ENCODE results near the gene RBM46.
A peak's percentile ranks its signal among the peaks of the same experiment; 100 is the strongest.

RBM46 gene, protein sequence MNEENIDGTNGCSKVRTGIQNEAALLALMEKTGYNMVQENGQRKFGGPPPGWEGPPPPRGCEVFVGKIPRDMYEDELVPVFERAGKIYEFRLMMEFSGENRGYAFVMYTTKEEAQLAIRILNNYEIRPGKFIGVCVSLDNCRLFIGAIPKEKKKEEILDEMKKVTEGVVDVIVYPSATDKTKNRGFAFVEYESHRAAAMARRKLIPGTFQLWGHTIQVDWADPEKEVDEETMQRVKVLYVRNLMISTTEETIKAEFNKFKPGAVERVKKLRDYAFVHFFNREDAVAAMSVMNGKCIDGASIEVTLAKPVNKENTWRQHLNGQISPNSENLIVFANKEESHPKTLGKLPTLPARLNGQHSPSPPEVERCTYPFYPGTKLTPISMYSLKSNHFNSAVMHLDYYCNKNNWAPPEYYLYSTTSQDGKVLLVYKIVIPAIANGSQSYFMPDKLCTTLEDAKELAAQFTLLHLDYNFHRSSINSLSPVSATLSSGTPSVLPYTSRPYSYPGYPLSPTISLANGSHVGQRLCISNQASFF

DNA sequence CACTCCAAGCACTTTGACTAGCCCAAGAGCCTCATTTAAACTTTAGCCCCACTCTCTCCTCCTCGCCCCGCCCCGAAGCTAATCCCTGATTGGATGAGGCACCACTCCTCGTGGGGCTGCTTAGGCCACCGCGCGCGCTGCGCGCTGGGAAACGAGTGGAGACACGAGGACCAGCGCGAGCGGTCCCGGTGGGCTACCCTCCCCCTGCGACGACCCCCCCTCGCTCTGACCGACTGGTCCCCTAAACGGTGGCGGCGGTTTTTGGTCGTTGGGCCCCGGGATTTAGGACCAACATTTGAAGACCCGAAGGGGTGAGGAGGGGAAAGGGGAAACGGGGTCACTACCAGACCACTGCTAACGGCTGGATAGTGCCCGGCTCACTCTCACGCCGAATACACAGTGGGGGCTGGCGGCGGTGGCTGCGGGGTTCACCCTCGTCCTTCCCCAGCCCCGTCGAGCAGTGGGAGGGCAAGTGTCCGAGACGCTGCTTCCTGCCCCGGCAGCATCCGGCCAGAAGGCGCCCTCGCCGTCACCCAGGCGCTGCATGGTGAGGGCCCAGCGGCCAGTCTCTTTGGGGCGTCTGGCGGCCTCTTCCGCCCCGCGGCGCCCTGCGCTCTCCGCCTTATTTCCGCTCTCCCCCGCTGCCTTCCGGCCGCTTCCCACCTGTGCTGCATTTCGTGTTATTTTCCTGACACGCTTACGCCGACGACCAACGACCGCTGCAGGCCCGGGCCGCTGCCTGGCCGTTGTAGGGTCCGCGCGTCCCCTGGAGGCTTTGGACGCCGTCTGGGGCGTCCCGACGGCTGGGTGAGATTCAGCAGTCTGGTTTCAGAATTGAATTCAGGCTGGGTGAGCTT, at the start of gene RBM46:
TSS of gene RBM46 (plus strand) at position 147 of the 857 bp plus-strand sequence. CDS start 15,481 bp downstream, outside the sequence.
- DNase-seq, result no peak

DNA sequence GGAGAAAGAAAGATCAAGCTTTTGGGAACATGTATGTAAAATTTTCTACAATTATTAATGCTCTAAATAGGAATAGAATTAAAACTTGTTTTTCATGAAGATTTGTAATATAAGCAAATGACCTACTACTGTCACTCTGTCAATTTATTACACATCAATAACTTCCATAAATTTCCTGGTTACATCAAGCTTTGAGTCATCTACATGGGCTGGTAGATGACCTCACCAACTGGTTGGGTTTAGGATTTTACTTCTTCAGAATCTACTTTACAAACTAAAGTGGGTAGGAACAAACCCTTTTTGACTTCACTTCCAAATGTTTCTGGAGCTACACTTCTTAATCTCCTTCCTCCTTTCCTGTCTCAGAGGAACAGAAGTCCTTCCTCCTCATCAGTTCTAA, 49.3 kb upstream of the RBM46 start:
- DNase-seq, result no peak

DNA sequence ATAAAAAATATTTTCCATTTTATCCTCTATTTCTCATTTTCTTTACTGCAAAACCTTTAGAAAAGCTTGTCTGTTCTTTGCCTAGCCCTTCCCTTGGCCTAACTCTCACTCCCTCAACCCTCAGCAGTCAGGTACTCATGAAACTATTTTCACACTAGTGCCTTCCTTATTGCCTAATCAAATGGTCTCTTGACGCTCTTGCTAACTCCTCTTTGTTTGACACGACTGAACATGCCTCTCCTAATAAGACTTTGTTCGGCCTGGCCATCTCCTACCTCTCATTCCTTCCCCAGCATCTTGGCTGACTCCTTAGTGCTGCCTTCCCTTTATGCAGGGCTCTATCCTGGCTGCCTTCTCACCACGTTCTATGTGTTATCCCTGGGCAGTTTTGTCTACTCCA, 48.4 kb upstream of the RBM46 start:
- no peak for DNase-seq

DNA sequence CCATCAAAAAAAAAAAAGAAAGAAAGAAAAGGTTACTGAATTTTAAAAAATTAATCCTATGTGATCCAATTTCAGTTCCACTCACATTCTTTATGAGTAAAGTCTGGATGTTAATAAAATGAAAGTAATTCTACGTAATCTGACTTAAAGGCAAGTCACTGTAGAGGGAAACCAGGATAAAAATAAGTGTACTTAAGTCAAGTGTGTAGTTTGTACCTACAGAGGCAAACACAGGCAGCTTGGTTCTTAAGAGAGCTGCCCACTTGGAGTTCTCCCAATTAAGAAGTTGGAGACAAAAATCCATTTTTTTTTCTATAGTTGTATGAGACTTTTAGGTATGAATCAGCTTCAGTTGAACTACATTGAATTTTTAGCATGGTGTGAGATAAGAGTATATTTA, 44.3 kb upstream of the RBM46 start:
- DNase-seq, result no peak

DNA sequence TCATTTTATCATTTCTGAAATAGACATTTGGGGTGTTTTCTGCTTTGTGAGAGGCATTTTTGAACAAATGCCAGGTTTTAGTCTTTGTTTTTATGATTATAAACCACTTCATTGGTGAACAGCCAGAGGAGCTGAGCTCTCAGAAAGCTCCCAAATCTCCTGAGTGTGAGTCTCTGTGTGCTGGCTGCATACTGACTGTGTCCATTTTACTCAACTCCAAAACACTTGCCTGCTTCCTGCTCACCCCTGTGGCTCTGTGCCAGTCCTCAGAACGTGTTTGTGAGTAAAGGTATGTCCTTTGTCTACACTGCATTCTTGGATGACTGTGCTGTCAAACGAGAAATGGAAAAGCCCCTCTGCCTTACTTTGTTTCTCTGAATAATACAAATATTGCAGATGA, 42.6 kb upstream of the RBM46 start:
- no peak for DNase-seq

DNA sequence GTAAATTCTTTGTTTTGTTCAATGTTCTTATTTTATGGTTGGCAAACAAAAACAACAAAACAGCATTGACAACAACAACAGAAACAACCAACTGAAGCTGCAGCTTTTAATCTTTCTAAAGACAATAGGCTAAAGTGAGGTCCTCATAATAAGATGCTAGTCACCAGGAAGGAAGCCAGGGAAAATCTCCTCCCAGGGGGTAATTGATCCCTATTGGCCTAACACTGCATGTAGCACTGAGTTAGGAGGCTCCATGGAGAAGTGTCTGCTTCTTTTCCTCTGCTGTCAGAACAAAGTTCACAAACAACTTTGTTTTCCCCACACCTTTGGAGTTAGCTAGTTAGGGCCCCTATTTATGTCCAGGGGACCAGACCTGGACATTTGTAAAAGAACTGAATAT, 42.0 kb upstream of the RBM46 start:
- DNase-seq, result no peak

DNA sequence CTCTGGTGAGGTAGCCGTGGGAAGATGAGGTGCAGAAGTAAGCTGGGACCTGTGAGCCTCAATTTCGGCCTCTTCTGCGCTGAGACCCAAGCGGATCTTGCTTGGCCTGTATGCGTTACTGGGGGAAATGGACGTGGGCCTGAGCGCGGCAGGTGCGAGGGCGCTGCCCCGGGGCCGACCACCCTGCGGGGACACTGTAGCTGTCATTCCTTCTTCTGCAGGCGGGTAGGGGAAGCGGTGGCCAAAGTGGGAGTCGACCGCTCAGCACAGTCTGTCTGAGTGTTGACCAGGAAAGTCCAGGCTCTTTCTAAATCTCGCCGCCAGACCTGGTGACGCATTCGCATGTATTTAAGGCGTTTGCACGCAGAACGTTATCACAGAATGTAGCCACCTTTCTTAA, 40.6 kb upstream of the RBM46 start:
- no peak for DNase-seq

DNA sequence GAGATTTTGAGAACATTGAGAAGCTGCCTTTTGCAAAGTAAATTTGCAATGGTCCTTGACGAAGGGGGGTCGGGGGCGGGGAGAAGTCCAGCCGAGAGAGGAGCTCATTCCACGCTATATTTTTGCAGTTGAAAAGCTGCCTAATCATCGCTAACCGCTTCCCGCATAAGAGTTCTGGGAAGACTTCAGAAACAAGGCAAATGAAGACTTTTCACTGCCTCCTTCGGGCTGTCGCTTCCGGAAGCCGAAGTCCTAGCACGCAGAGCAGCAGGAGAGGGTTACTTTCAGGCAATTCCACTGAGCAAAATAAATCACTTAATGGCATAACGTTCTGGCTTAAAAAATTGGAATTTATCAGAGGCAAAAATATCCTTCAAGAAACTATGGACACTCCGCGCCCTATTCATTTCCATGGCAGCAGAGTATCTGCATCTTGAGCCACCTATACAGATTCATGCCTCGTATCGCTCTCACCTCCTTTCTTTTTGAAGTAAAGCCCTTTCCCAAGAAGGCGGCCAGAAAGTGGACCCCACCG, 39.9 kb upstream of the RBM46 start:
- no peak for DNase-seq

DNA sequence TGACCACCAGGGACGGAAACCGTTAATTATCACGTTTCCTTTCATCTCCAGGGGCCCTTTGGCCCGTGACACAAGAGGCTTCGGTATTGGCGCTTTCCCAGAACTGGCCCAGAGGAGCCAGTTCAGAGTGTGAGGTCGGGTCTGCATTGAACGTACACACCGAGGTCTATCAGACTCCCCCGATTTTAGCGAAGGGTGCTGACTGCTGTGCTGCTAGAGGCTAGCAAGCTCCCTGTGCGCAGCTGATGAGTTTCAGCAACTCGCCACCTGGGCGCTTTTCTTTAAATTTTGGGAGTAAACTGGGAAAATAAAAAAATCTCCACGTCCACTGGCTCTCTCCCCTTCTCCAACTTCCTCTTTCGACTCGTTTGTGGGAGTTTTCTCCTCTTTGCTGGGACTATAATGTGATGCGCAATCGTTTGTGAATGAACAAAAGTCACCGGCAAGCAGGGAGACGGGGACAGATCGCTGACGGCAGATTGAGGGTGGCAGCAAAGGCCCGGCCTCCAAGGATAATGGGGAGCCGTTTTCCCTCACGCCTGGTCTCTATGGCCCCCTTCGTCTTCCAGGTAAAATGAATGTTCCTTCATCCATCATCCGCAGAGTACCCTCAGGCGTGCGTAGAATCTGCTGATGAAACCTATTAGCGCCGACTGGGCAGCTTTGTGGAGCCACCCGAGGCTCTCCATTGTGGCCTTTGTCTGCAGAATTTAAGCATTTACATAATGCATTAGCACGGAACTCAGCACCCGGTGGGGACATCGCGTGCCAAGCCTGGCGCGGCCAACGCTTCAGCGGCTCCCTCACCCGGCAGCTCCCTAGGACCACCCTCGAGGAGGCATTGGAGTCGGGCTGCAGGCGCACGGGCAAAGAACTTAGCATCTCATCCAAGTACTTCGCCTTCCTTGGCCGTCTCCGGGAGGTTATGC, 38.9 kb upstream of the RBM46 start:
- peak; percentile 19 for DNase-seq

DNA sequence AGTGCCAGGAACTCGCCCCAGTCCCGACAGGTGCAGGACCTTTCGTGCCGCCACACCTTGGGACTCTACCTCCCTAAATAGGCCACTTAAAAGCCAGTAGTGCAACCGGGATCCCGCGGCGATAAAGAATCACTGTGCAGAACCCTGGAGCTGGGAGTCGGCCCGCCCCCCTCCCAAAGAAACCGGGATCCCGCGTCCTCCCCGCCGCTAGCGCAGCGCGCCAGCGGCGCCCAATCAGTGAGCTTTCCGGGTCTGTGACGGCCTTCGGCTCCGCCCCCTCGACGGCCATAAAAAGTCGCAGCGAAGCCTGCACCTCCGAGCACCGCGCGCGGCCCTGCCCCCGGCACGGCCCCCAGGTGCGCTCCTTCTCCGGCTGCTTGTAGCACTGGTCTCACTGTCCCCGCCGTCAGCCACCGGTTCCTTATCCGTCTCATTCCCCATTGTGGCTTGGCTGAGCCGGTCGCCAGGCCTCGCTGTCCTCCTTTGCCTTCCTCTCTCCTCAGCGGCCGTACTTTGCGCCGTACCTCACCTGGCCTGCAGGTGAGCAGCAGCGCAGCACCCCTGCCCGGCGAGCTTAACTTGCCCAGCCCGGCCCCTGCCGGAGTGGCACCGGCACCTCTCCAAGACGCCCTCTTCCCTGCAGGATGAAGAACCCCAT, 37.3 kb upstream of the RBM46 start, which contains the start of gene LRAT:
TSS of gene LRAT (plus strand) at position 318 of the 658 bp plus-strand sequence. CDS start at position 645, 327 bp downstream.
- peak; percentile 45 for DNase-seq

DNA sequence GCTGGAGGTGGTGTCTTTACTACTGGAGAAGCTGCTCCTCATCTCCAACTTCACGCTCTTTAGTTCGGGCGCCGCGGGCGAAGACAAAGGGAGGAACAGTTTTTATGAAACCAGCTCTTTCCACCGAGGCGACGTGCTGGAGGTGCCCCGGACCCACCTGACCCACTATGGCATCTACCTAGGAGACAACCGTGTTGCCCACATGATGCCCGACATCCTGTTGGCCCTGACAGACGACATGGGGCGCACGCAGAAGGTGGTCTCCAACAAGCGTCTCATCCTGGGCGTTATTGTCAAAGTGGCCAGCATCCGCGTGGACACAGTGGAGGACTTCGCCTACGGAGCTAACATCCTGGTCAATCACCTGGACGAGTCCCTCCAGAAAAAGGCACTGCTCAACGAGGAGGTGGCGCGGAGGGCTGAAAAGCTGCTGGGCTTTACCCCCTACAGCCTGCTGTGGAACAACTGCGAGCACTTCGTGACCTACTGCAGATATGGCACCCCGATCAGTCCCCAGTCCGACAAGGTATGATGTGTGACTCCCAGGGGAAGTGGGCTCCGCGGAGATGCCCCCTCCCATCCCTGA, 36.6 kb upstream of the RBM46 start:
- DNase-seq, result no peak

DNA sequence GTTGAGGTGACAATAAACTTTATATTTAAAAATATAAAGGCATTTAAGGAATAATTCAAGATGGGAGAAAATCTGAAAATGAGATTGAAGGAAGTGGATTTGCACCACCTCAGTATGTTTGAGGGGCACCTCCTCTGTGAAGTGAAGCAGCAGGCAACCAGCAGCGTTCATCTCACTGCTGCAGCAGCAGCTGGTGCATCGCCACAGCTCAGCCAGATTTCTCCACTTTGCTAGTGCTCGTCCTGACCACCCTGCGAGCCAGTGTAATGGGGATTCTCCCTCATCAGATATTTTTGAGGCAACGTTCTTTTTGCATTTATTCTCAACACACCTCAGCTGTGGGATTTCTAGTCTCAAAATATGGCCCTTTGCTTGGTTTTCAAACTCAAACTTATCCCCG, 23.4 kb upstream of the RBM46 start:
- DNase-seq, result no peak

DNA sequence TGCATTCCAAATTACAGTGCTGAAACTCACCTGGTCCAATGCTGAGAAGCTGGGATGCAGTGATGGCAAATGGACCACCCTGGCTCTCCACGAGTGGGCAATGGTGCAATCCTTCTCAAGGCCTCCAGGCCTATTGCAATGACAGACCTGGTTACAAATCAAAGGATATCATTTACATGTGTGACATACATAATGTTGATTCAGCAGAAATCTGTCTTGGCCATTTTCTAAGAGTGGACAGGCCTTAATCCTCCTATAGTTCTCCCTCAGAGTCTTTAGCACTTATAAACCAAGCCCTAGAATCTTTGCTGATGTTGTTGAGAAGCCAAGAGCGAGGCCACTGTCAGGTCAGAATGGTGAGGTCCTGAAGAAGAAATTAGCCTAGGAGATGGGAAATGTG, 20.2 kb upstream of the RBM46 start:
- DNase-seq, result no peak

DNA sequence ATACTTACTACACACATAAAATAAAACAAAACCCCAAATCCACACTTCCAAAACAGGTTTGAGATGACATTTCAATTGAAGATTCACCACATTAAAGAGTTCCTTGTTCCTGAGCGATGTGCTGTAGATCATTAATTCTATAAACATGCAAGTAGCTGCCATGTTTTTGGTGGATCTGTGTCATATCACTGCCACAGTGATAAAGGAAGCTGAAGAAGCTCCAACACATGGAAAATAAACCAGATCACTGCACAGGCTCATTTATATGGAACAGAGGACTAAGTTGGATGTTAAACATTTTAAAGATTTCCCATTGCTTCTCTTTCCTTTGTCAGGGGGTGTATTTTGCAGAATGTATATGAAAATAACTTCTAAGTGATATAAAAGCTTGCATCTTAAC, 2.8 kb upstream of the RBM46 start:
- no peak for DNase-seq

DNA sequence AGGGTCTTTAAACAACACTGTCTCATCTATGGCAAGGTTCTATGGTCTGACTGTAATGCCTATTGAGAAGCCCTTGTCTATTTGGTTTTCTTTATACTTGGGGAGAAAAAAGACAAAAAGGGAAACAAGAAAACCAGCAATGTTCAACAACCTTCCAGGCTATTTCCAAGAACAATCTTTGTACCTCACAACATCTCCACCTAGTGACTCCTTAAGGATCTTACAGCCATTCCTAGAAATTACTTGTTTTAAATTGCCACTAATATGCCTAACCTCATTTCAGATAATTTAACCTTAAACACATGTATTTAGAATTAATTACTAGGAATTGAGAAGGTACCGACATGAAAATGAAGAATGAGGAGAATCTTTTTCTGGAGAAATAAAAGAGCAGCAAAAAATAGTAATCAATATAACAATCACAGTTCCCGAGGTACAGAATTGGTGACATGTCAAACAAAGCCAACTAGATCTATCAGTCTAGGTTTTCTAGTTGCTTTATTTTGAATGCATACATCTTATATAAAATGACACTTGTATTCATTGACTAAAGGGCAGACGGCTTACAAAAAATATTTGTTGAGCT, 1.6 kb upstream of the RBM46 start:
- peak; percentile 47 for DNase-seq

DNA sequence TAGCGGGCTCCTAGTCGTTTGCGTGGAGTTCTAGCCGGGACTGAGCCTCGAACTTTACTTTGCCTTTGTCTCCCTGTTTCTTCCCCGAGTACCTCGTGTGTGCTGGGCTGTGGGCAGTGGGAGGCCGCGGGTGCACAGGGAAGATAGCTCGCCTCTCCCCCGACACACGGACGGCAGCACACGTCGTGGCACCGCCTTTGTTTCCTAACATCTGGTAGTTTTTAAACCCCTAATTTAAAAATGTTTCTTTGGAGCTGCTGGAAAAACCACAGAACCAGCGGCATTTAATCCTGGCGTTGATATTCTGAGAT, 866 bp downstream of the RBM46 start:
- DNase-seq, result no peak

DNA sequence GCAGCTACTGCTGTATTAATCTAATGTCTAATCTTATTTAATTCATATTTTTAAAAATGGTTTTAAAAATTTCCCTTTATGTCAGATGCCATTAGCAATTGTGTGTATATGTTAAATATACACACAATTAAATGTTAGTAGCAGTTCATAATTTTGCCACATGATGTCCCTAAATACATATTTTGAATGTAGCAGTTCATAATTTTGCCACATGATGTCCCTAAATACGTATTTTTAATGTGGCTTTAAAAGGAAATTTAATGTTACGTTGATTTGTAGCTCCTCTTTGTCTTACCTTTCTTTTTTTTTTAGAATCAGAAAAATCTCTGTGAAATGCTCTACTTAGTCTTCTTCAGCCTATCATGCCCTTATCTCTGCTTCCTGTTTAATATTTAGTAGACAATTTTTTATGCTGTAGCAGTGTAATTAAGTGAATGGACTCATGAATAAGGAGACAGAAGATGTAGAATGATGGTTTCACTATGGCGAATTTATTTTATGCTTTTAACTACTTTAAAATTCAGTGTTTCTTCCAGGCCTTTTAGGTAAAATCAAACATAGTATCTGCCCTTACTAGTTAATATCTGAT, 26.1 kb downstream of the RBM46 start:
- DNase-seq, result peak; percentile 0

DNA sequence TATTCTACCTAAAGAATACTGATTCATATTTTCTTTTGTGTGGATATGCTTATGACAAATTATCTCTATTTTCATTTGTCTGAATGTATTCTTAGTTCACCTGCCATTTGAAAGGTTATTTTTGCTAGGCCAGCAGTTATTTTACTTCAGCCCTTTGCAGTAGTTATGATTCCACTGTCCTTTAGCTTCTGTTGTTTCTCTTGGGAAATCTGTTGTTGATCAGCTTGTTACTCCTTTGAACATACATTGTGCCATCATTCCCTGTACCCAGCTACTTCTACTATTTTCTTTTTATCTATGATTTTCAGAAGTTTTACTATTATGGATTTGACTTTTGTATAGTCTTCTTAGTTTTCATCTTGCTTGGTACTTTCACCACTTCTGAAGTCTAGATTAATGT, 37.2 kb downstream of the RBM46 start:
- DNase-seq, result no peak

DNA sequence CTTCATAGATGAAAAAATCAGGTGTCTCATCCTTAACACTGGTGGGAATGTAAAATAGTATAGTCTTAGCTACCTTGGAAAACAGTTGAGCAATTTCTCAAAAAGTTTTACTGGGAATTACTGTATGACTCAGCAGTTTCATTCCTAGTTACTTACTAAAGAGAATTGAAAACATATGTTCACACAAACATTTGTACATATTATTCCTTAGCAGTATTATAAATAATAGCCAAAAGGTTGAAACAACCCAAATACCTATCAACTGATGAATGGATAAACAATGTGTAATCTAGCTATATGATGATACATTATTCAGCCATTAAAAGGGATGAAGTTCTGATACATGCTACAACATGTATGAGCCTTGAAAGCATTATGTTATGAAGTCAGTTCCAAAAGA, 41.7 kb downstream of the RBM46 start:
- no peak for DNase-seq

DNA sequence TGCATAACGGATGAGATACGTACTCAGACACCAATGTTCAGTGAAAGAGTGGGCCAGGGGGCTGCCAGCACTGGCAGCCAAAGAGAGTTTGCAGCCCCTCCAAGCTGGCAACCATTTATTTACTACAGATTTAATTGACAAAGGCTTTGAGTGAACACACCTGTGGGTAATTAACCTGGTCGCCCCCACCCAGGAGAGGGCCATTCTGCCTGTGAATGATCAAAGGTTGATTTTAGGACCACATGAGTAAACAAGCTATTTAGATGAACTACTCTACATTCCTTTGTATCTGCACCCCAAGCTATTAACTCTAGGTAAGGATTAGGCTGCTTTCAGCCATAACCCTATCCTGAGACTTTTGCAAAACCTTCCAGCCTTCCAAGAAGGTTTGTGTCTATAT, 55.0 kb downstream of the RBM46 start:
- DNase-seq, result no peak

DNA sequence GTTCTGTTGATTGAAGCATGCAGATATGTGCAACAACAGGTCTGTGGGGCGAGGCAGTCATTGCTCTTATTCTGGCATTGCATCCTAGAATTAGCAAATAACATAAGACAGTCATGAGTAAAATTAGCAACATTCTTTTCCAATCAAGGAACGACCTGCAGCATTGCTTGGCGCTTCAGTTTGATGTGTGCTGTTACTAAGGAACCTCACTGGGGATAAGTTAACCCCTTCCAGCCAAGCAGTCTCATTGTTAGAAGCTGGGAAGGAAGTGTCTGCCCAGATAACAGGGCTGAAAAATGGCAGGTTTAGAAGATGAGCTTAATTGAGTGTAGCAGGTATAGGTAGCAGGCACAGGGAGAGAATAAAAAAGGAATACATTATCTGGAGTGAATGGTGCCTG, 55.4 kb downstream of the RBM46 start:
- no peak for DNase-seq
